Stimulated activated CD4-positive, alpha-beta T cell treated with anti-CD3 and anti-CD28 coated beads, Interleukin-15, amount 100 ng/mL, for 24 hours (primary cell): ENCODE measurements around the gene SLC51A.
"Not testable (repeated sequence)": the region's sequence is repeated elsewhere in the genome, so short reads cannot be mapped to it uniquely, and the experiment has no call there.

ENCODE experiments used
- DNase-seq: peaks from one replicate; pipeline ENCODE4 v3.0.0-alpha.2; 2020

Gene SLC51A

DNA sequence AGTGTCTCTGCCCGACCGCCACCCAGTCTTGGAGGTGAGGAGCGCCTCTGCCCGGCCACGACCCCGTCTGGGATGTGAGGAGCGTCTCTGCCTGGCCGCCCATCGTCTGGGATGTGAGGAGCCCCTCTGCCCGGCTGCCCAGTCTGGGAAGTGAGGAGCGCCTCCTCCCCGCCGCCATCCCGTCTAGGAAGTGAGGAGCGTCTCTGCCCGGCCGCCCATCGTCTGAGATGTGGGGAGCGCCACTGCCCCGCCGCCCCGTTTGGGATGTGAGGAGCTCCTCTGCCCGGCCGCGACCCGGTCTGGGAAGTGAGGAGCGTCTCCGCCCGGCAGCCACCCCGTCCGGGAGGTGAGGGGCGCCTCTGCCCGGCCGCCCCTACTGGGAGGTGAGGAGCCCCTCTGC lies 27.8 kb downstream of the SLC51A start:
- not testable (repeated sequence) for DNase-seq

DNA sequence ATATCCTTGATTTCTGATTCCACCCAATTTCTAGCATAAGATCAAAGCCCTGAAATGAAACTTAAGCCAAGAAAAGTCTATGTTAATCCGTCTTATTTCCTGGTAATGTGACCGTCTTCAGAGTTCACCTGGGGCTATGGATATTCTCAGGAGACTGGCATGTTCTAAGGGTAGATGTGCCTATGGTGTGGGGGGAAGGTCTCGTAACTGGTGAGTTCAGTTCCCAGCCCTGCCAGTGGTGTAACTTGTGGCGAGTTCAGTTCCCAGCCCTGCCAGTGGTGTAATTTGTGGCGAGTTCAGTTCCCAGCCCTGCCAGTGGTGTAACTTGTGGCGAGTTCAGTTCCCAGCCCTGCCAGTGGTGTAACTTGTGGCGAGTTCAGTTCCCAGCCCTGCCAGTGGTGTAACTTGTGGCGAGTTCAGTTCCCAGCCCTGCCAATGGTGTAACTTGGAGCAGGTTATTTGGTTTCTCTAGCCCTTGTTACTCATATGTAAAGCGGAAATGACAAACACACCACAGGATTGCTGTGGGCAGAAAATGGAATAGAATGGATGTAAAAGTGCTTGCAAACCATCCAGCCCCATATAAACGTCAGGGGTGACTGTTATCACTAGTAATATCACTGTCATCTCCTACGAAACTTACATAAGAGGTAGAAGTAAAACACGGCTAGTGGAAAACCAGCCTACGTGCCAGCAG lies 30.4 kb downstream of the SLC51A start:
- peak; percentile 7 for DNase-seq

DNA sequence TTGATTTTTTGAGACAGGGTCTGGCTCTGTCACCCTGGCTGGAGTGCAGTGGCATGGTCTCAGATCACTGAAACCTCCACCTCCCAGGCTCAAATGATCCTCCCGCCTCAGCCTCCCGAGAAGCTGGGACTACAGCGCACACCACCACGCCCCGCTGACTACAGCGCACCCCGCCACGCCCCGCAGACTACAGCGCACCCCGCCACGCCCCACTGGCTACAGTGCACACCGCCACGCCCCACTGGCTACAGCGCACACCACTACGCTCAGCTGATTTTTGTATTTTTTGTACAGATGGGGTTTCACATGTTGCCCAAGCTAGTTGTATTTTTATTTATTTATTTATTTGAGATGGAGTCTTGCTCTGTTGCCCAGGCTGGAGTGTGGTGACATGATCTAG lies 35.6 kb downstream of the SLC51A start:
- no peak for DNase-seq

DNA sequence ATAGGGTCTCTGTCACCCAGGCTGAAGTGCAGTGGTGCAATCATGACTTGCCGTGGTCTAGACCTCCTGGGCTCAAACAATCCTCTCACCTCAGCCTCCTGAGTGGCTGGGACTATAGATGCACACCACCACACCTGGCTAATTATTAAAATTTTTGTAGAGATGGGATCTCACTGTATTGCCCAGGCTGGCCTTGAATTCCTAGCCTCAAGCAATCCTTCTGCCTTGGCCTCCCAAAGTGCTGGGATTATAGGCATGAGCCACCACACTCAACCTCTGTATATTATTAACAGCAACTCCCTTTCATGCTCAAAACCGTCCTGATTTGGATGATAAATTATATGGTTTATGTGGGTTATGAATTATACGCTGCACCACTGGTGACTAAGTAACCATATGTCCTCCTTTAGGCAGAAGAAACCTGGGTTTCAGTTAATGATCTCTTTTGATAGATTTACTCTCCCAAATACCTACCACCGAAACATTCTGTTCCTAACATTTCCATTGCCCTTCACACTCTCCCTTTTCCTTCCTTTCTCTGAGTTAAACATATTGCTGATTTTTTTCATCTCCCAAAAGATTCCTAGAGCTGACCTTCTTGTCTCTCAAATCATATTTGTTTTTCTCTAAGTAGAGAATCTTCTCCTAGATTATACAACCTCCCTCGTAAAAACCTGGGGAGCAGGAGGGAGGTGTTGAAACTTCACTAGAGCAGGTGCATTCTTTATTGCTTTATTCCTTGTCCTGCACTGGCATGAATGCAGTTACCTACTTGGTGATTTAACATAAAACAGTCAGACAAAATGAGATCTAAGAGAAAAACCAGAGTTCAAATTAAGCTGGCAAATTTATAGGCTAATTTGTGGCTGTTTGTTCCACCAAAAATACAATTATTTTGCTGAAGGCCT lies 38.3 kb downstream of the SLC51A start:
- no peak for DNase-seq

DNA sequence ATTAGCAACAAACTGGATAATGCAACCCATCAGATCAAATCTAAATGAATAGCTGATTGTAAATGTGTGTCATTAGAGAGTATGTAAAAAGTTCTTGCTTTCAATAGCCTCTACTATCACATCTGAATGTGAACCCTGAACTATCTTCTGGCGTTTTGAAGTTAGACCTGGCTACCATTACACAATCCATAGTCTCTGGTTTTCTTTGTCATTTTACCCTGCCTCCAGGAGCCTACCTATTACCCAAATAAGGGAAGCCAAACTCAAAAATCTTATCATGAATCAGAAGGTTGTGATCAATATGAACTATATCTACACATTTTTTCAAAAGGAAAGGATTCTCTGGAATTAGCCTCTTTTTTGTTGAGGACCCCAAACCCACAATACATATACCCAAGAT lies 39.4 kb downstream of the SLC51A start:
- DNase-seq, result no peak

DNA sequence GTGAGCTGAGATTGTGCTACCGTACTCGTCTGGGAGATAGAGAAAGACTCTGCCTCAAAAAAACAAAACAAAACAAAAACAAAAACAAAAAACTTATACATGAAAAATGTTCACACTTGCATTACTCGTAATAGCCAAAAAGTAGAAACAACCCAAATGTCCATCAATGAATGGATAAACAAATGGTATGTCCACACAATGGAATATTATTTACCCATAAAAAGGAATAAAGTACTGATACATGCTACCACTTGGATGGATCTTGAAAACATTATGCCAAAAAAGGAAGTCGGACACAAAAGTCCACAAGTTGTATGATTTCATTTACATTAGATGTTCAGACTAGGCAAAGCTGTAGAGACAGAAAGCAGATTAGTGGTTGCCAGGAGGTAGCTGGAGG lies 44.5 kb downstream of the SLC51A start:
- DNase-seq, result no peak

DNA sequence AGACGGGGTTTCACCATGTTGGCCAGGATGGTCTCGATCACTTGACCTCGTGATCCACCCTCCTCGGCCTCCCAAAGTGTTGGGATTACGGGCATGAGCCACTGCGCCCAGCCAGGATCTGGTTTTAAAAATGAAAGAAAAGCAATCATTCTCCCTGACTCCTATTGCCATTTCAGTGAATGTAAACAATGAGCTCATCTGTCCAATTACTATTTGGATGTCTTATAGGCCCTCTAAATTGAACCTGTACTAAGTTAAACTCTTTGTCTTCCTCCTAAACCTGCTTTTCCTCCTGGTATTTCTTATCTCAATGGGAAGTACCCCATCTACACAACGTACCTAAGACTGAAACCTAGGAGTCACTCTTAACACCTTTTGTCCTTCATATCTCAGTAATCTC lies 47.5 kb downstream of the SLC51A start:
- no peak for DNase-seq

DNA sequence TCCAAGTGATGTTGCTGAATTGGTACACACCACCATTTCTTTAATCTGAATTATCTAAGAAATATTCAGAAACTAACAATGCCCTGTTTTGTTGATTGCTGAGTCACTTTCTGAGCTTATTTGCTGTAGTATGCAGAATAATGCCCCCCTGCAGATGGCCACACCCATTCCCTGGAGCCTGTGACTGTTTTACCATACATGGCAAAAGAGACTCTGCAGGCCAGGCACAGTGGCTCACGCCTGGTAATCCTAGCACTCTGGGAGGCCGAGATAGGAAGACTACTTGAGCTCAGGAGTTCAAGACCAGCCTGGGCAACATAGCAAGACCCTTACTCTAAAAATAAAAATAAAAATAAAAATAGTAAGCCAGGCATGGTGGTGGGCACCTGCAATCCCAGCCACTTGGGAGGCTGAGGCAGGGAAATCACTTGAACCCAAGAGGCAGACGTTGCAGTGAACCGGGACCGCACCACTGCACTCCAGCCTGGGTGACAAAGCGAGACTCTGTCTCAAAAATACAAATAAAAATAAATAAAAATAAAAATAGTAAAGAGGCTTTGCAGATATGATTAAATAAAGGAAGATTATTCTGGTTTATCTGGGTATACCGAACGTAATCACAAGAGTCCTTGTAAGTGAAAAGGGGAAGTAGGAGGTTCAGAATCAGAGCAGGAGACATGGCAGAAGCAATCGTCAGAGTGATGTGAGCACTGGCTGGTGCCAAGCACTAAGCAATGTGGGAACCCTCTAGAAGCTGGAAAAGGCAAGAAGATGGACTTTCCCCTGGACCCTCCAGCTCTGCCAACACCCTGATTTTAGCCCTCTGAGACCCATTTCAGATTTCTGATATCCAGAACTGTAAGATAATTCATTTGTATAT lies 52.2 kb downstream of the SLC51A start:
- no peak for DNase-seq

DNA sequence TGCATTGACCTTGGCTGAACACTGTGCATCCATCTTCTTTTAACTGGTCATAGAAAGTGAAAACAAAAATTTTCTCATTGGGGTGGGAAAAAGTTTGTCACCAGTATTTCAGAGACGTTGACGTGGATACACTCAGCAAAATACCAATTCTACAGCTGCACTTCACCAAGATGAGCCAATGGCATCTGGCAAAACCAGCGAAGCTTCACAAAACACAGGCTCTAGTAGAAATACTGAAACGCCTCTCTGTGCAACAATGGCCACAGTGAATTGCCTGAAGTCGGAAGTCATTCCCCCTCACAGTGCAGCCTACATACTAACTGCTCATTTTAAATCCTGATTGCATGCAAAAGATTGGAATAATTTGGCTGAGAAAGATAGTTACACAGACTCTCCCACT lies 54.2 kb downstream of the SLC51A start:
- no peak for DNase-seq

DNA sequence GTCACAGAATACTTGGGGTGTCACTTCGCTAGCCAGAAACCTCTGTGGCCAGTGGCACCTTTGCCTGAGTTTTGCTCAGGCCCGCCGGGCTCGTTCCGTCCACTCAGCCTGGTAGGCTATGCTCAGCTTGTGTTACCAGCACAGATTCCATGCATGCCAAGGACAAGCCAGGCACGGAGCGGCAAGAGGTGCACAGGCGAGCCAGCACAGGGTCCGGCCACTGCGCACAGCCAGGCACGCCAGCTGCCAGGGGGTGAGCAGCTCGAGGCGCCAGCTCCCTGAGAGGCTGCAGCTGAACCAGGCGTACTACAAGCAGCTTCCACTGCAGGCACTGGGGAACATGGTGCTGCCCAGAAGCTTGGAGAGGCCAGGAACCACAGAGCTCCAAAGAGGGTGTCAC lies 56.5 kb downstream of the SLC51A start:
- no peak for DNase-seq

DNA sequence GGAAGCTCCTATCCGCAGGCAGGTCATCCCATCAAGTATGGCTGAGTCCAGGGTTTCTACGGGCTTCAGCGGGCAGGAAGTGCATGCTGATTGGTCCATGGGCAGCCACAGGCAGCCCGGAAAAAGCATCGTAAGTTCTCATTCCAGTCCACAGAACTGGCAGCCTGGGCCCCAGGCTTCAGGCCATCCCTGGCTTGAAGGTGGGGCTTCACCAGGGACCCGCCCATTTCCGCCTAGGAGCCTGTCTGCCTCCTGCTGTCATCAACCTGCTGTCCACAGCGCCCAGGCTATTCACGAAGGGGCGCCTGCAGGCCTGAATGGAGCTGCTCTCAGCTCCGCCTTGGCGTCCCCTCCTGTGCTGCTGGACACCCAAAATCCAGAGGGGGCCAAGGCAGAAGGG lies 57.3 kb downstream of the SLC51A start:
- DNase-seq, result peak; percentile 25

DNA sequence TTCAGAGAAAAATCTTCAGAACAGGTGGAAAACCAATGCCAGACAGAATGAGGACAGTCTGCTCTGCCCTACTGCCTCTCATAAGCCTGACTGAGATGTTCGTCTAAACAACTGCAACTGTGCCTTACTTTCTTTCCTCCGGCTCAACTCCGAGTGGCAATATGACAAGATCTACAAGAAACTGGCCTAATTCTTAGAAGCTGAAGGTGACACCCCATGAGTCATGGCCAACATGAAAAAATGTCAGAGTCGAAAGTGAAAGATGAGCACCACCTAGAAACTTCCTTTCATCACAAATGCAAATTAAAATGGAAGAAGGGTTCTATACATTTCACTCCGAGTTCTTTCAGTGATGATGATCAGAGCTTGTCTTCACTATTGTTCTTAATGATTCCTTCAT lies 58.3 kb downstream of the SLC51A start:
- DNase-seq, result peak; percentile 73

DNA sequence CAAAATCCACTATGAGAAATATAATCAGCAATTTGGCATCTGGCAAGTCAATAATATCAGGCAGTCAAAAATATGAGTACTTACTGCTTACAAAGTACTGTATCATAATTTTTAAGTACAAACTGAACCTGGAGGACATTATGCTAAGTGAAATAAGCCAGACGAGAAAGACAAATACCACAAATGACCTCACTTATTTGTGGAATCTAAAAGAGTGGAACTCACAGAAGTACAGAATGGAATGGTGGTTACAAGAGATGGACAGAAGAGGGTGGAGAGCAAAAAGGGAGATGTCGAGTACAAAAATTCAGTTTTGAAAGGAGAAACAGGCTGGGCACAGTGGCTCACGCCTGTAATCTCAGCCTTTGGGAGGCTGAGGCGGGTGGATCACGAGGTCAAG lies 58.8 kb downstream of the SLC51A start:
- DNase-seq, result no peak

DNA sequence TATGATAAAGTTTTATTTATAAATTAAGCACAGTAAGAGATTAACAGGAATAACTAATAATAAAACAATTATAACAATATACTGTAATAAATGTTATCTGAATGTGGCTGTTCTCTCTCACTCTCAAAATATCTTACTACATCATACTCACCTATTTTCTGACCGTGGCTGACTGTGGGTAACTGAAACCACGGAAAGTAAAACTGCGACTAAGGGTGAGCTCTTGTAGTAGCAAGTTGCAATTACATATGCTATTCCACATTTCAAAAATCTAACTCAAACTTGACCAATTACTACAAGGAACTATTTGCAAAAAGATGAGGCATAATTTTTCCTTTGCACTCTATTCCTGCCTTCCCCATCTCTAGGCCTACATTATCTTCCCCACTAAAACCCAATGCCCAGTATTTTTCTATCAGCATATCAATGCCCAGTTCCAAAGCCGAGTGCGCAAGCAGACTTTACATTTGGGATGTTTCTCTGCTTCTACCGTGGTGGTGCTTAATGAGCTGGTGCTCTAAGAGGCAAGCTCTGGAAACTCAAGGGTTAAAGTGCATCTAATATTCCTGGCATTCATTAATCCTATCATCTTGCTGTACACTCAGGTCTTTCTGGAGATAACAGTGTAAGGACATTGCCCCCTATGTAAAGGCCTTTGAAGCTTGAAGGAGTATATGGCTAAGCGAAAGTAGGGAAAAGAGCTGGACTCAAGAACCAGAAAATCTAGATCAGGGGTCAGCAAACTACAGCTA lies 64.5 kb downstream of the SLC51A start:
- DNase-seq, result peak; percentile 30

DNA sequence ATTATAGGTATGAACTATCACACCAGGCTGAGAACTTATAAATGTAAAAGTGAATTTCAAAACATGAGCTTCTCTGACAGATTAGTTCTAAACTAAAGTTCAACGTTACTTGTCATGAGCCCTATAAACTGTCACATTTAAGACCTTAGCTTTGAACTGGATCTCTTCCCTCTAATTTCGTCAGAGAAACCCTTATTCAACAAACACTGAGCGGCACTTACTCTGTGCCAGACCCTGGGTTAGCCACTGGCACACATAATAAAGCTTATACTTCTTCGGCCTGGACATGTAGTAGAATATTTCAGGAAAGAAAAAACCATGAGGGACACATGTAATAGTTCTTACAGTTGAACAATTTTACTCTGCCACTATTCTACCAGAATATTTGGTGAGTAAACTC lies 65.6 kb downstream of the SLC51A start:
- no peak for DNase-seq
